SU-DHL-6 (cell line): Measurements from ENCODE around the gene AMER3.

Experiments
- H2AFZ ChIP-seq: fragments of 200-600 bp; sonication (generic); 2 replicates; pipeline ENCODE4 v1.6.1; 2014; ENCODE audit warnings: low read depth, mild to moderate bottlenecking, moderate library complexity, mixed read lengths, antibody characterized with exemption, low read length; ENCODE audit not compliant: severe bottlenecking
- H3F3A ChIP-seq: fragments of 200-600 bp; shearing (Covaris generic); 2 replicates; pipeline ENCODE4 v1.6.0; 2016; ENCODE audit warnings: antibody characterized with exemption, mild to moderate bottlenecking; ENCODE audit not compliant: insufficient read depth
- H3K27ac ChIP-seq: fragments of 200-600 bp; sonication (generic); 2 replicates; pipeline ENCODE4 v1.5.1; 2016; ENCODE audit warnings: low read depth, mild to moderate bottlenecking, low read length, moderate library complexity, mixed read lengths
- H3K27me3 ChIP-seq: fragments of 200-600 bp; sonication (generic), shearing (Covaris generic); 2 replicates; pipeline ENCODE4 v1.6.0; 2014; ENCODE audit warnings: mild to moderate bottlenecking, low read length
- H3K36me3 ChIP-seq: fragments of 200-600 bp; sonication (generic); 2 replicates; pipeline ENCODE4 v1.6.1; 2014; ENCODE audit warnings: mild to moderate bottlenecking, low read length, mixed read lengths
- H3K4me2 ChIP-seq: fragments of 300-600, 200-600 bp; shearing (Covaris generic), sonication (generic); 2 replicates; pipeline ENCODE4 v1.6.0; 2014; ENCODE audit warnings: low read length, low read depth, mild to moderate bottlenecking; ENCODE audit not compliant: poor library complexity, severe bottlenecking
- H3K4me3 ChIP-seq: fragments of 200-600 bp; sonication (generic); 2 replicates; pipeline ENCODE4 v1.5.1; 2014; ENCODE audit warnings: antibody characterized with exemption, low read length, mild to moderate bottlenecking, mixed read lengths; ENCODE audit not compliant: insufficient read depth, poor library complexity, severe bottlenecking
- H3K79me2 ChIP-seq: fragments of 200-600 bp; sonication (generic); 2 replicates; pipeline ENCODE4 v1.6.1; 2014; ENCODE audit warnings: mild to moderate bottlenecking, low read length, moderate library complexity; ENCODE audit not compliant: insufficient read depth
- H3K9ac ChIP-seq: fragments of 200-600 bp; sonication (generic); 2 replicates; pipeline ENCODE4 v1.7.0; 2014; ENCODE audit warnings: mild to moderate bottlenecking, low read length
- H3K9me2 ChIP-seq: fragments of 200-600 bp; sonication (generic); replicated peaks from 2 replicates; pipeline ENCODE4 v1.6.1; 2014; ENCODE audit warnings: low read length; ENCODE audit not compliant: insufficient read depth
- H3K9me3 ChIP-seq: fragments of 200-600 bp; sonication (generic); 2 replicates; pipeline ENCODE4 v1.6.1; 2014; ENCODE audit warnings: low read length, mixed read lengths; ENCODE audit not compliant: insufficient read depth
- H4K20me1 ChIP-seq: fragments of 200-600 bp; sonication (generic); 2 replicates; pipeline ENCODE4 v1.6.1; 2014; ENCODE audit warnings: low read depth, mild to moderate bottlenecking, antibody characterized with exemption, low read length, moderate library complexity, mixed read lengths
- EZH2phosphoT487 ChIP-seq: fragments of 200-600 bp; sonication (generic), shearing (Covaris generic); conservative IDR thresholded peaks from 2 replicates; pipeline ENCODE4 v1.6.1; 2018; ENCODE audit warnings: mild to moderate bottlenecking, antibody characterized with exemption, low read length, moderate library complexity, mixed read lengths
- TF ChIP-seq, protein P1 (sequence below): fragments of 200-600 bp; sonication (generic); IDR thresholded peaks from one replicate; pipeline ENCODE4 v1.5.1; 2017; ENCODE audit warnings: antibody characterized with exemption, mild to moderate bottlenecking, low read length, moderate library complexity; ENCODE audit not compliant: insufficient read depth, poor library complexity, severe bottlenecking

Gene AMER3

GRCh38 chr2:130787841-130788240 lies 32.5 kb downstream of the AMER3 start:
- H3K9ac ChIP-seq: no peak overlapping the region
- H3K79me2 ChIP-seq: no peaks in the 10 kb centered on the region
- no peak overlapping the region for H3K27ac ChIP-seq
- no peaks in the 10 kb centered on the region for H3K9me2 ChIP-seq
- no peak overlapping the region for H3K4me2 ChIP-seq
- H4K20me1 ChIP-seq: no peaks in the 10 kb centered on the region
- H2AFZ ChIP-seq: no peak overlapping the region
- H3K36me3 ChIP-seq: no peaks in the 10 kb centered on the region
- H3F3A ChIP-seq: no peaks in the 10 kb centered on the region
- no peaks in the 10 kb centered on the region for H3K27me3 ChIP-seq
- TF ChIP-seq, protein P1, sequence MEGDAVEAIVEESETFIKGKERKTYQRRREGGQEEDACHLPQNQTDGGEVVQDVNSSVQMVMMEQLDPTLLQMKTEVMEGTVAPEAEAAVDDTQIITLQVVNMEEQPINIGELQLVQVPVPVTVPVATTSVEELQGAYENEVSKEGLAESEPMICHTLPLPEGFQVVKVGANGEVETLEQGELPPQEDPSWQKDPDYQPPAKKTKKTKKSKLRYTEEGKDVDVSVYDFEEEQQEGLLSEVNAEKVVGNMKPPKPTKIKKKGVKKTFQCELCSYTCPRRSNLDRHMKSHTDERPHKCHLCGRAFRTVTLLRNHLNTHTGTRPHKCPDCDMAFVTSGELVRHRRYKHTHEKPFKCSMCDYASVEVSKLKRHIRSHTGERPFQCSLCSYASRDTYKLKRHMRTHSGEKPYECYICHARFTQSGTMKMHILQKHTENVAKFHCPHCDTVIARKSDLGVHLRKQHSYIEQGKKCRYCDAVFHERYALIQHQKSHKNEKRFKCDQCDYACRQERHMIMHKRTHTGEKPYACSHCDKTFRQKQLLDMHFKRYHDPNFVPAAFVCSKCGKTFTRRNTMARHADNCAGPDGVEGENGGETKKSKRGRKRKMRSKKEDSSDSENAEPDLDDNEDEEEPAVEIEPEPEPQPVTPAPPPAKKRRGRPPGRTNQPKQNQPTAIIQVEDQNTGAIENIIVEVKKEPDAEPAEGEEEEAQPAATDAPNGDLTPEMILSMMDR: no peak
- TF ChIP-seq EZH2phosphoT487: no peak
- H3K4me3 ChIP-seq: no peak overlapping the region
- no peaks in the 10 kb centered on the region for H3K9me3 ChIP-seq

DNA sequence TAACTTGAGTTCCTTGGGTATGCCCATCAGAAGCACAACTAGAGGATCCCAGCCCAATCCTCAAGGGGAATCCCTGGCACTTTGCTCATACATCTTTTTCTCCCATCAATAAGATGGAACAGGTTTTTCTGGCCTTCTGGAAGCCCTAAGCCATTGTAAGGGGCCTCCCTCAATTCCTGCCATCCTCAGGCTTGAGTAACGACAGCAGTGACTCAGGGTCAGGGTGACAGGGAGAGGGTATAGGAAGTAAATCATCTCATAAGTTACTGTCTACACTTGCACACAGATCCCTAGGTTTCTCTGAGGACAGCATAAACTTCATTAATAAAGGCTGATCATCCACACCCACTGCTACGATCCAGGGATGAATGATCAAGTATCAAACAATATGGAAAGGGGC lies 35.0 kb downstream of the AMER3 start:
- H3K36me3 ChIP-seq: no peaks in the 10 kb centered on the region
- no peaks in the 10 kb centered on the region for H3K27me3 ChIP-seq
- TF ChIP-seq, protein P1: no peak
- TF ChIP-seq EZH2phosphoT487: no peak

DNA sequence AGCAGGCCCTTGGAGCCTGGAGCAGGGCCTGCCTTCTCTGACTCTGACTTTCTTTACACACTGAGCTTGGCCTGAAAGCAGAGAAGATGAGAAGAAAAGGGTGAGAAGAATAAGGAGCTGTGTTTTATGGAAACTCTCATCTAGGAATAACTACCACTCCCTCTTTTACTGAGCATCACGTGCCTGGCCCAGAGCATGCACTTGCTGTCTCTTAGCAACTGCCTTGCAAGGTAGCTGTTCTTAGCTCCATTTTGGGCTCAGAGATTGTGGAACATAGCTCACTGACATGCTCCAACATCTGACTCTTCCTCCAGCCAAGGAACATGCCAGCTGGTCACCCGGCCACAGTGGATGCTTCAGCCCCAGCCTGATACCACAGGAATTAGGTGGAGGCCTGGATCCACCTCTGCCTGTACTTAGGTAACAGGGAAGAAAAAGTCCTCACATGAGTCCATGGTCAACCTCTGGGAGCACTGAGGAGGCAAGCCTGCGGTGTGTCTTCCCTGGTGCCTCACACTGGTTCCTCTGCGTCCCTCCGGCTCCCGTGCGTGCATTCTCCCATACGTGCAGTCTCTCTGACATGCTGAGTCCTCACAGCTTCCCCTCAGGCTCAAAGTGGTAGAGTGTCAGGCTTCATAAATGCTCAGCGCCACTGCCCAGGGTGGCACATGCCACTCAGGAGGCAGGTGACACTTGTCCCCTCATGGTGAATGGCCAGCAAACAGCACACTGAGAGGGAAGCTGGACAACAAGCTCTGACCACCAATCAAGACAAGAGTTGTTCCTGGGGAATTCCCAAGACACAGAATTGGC lies 35.7 kb downstream of the AMER3 start:
- H3F3A ChIP-seq: no peaks in the 10 kb centered on the region
- H2AFZ ChIP-seq: no peak overlapping the region
- H3K4me2 ChIP-seq: no peak overlapping the region
- H3K27ac ChIP-seq: no peak overlapping the region
- no peaks in the 10 kb centered on the region for H3K9me3 ChIP-seq
- H3K9me2 ChIP-seq: no peaks in the 10 kb centered on the region
- H3K27me3 ChIP-seq: no peaks in the 10 kb centered on the region
- H4K20me1 ChIP-seq: no peaks in the 10 kb centered on the region
- no peak overlapping the region for H3K9ac ChIP-seq
- no peak overlapping the region for H3K4me3 ChIP-seq
- no peaks in the 10 kb centered on the region for H3K36me3 ChIP-seq
- H3K79me2 ChIP-seq: no peaks in the 10 kb centered on the region
- TF ChIP-seq EZH2phosphoT487: no peak
- TF ChIP-seq, protein P1: no peak

More for the DNA sequence above, 35.0 kb downstream of the AMER3 start:
- H3K9me2 ChIP-seq: no peaks in the 10 kb centered on the region
- H2AFZ ChIP-seq: no peak overlapping the region
- no peaks in the 10 kb centered on the region for H3K79me2 ChIP-seq
- H3K9me3 ChIP-seq: no peaks in the 10 kb centered on the region
- H3K9ac ChIP-seq: no peak overlapping the region
- H4K20me1 ChIP-seq: no peaks in the 10 kb centered on the region
- no peak overlapping the region for H3K4me2 ChIP-seq
- no peak overlapping the region for H3K4me3 ChIP-seq
- no peak overlapping the region for H3K27ac ChIP-seq
- H3F3A ChIP-seq: no peaks in the 10 kb centered on the region
